IMR-90 (cell line): ENCODE results near the gene KCNAB1. TPM values are rescaled to one million over a fixed set of nuclear protein-coding genes. Genes with fewer than 3 reads are reported as not detected.

ENCODE experiments used
- polyA plus RNA-seq, 3 experiments: library from polyadenylated mRNA; depleted of rRNA; stranded (reverse); fragments of >200 nt; gene quantifications; 2 replicates each; pipeline ENCODE4 v1.2.3, GENCODE V29; 2012; ENCODE audit warnings: low replicate concordance in 1 of 3
- total RNA-seq: library from RNA; depleted of rRNA; stranded (reverse); fragments of >200 nt; gene quantifications from 2 replicates; pipeline ENCODE4 v1.2.3, GENCODE V29; 2012; rRNA removed

The KCNAB1 gene
- total and polyA plus RNA-seq, 2 of the 4 experiments (the other 2 are of a cell fraction), result under 0.01 to 0.07 TPM

Other genes with a start within 250 kb of the KCNAB1 start
- gene GMPS, start 249.9 kb upstream of the KCNAB1 start, total RNA-seq, result 52.5 and 108 TPM in 2 replicates
- gene GMPS, start 249.9 kb upstream of the KCNAB1 start, polyA plus RNA-seq (2012; rRNA removed), result 24.9 and 33.9 TPM in 2 replicates